GM12801 (cell line): ENCODE results near the gene COL4A2.
A peak's percentile ranks its signal among the peaks of the same experiment; 100 is the strongest.

ENCODE experiments used
- TF ChIP-seq, protein P1 (sequence below): IDR thresholded peaks from one replicate; pipeline ENCODE4 v1.5.1; 2011; ENCODE audit warnings: control low read depth; ENCODE audit not compliant: insufficient read length; ENCODE audit errors: extremely low read depth

COL4A2 gene

GRCh38 chr13:110454227-110454859 is 147.3 kb downstream of the COL4A2 start:
- TF ChIP-seq, protein P1, sequence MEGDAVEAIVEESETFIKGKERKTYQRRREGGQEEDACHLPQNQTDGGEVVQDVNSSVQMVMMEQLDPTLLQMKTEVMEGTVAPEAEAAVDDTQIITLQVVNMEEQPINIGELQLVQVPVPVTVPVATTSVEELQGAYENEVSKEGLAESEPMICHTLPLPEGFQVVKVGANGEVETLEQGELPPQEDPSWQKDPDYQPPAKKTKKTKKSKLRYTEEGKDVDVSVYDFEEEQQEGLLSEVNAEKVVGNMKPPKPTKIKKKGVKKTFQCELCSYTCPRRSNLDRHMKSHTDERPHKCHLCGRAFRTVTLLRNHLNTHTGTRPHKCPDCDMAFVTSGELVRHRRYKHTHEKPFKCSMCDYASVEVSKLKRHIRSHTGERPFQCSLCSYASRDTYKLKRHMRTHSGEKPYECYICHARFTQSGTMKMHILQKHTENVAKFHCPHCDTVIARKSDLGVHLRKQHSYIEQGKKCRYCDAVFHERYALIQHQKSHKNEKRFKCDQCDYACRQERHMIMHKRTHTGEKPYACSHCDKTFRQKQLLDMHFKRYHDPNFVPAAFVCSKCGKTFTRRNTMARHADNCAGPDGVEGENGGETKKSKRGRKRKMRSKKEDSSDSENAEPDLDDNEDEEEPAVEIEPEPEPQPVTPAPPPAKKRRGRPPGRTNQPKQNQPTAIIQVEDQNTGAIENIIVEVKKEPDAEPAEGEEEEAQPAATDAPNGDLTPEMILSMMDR, result no peak

DNA sequence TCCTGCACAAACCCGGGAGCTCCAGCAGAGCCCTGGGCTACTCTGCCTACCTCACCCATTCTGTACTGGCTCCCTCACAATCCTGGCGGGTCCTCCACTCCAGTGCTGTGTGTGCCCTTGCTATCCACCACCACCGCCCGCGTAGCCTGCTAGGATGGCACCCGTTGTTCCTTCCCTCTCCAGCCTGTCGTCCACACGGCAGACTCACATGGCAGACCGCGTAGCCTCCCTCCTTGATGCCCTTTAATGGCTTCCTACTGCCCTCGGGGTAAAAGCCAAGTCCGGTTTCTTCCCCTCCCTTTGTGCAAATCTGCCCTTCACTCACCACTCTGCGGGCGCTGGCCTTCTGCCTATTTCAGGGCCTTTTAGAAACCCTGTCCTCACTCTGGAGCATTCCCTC is 147.9 kb downstream of the COL4A2 start:
- TF ChIP-seq, protein P1, result no peak

DNA sequence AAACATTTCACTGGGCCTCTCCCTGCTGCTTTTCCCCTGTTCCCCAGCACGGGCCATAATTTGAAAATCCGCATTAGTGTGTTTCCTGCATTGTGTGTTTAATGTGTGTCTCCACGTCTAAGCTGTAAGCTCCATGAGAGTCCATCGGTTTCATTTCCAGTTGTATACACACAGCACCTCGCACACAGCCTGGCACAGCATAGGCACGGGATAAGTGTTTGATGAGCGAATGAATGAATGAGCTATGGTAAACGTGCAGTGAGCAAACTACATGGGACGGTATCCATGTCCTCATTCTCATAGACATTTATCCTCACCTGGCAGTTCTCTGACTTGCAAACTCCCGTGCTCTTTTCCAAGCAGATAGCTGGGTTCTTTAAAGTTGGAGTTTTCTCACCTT is 148.4 kb downstream of the COL4A2 start:
- TF ChIP-seq, protein P1, result no peak

DNA sequence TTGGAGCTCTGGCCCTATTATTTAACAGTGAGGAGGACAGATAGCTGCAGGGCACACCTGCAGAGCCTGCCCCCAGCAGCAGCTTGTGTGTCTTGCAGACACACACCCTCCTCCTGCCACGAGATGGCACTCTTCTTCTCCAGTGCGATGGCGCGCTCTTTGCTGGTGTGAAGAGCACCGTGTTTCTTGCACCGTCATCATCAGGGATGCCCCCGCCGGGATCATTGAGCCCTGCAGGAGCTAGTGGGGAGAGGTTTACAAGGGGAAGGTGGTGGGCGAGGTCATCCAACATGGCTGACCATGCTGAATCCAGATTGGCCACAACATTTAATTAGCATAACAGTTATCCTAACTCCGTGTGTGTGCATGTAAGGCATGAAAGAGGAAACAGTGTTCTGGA is 148.9 kb downstream of the COL4A2 start:
- TF ChIP-seq, protein P1, result peak; percentile 27

GRCh38 chr13:110456550-110456949 is 149.5 kb downstream of the COL4A2 start:
- TF ChIP-seq, protein P1, result no peak

DNA sequence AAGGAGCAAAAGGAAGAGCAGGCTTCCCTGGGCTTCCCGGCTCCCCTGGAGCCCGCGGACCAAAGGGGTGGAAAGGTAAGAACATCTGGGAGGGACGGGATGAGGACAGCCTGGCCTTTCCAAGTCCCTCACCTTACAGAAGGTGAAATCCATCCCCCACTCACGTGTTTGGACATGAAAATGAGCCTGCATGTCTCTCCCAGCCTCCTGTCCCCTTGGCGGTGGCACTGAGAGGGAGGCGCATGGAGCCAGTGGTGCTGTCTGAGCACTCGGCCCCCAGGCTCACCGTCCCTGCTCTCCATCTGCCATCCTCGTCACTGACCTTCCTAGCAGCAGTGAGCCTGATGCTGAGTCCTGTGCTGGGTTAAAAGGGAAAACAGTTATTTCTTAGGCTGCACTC is 150.3 kb downstream of the COL4A2 start:
- TF ChIP-seq, protein P1, result no peak

DNA sequence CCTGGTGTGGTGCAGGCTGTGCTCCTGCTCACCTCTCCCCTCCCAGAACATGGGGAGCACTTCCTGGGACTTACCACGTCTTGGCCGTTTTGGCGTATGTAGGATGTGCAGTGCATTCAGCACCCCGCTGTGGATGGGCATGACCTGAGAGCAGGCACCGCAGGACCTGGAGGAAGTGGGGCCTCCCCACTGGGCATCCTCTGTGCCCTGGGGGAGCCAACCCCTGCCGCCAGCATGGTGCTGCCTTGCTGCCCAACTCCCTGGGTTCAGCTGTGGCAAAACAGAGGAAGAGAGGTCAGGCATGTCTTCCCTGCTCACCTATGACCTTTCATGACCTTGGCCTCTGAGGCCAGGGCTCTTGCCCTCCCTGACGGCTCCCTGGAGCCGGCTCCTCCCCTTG is 150.9 kb downstream of the COL4A2 start:
- TF ChIP-seq, protein P1, result no peak
